K562 (cell line): ENCODE data around the gene PLXDC1. TPM values are rescaled to one million over a fixed set of nuclear protein-coding genes. Genes with fewer than 3 reads are reported as not detected.
A peak's percentile ranks its signal among the peaks of the same experiment; 100 is the strongest.

Source experiments
- ATAC-seq: fragments of 200-7000 bp; cut with Tn5 transposase; 3 replicates; pipeline ENCODE4 v1.9.1; 2020; ENCODE audit warnings: moderate library complexity
- BruUV-seq: library from RNA; stranded (reverse); fragments of 400-500 nt; replicated peaks from 2 replicates; lab custom pipeline; 2021; lab: Mats Ljungman, UMichigan
- CTCF ChIA-PET: fragments of 300-600 bp; formaldehyde crosslinking; extraction: SDS; loops from one replicate; lab custom pipeline; 2021; ENCODE audit warnings: low intra/inter-chr PET ratio; lab: Yijun Ruan, JAX
- POLR2A ChIA-PET: fragments of 300-600, 350-650 bp; sonication (Branson Sonifier 250); formaldehyde crosslinking; extraction: SDS; loops from one replicate; lab custom pipeline; 2021; ENCODE audit warnings: antibody characterized with exemption, inconsistent platforms; lab: Yijun Ruan, JAX
- DNase-seq, 4 experiments: peaks; one replicate each; pipeline versions ENCODE4 v3.0.0 to v3.0.0-alpha.2; 2011 to 2018; ENCODE audit warnings: low spot score in 3 of 4, mixed read lengths in 3 of 4; ENCODE audit errors: extremely low read depth in 1 of 4
- FAIRE-seq: peaks from 2 replicates; lab custom pipeline; 2011; peaks lifted over from hg19 to GRCh38; lab: Jason Lieb, UNC
- H2AFZ ChIP-seq: 2 replicates; pipeline ENCODE4 v1.6.0; 2011; ENCODE audit warnings: low read depth, low read length, control low read depth, inconsistent platforms
- H3K27ac ChIP-seq: fragments of 200-600 bp; 3 replicates; pipeline ENCODE4 v1.8.0; 2011; ENCODE audit warnings: low read depth, mild to moderate bottlenecking, control low read depth, inconsistent platforms, low read length, moderate library complexity, mixed read lengths; ENCODE audit errors: extremely low read depth
- H3K27me3 ChIP-seq, 2 experiments: fragments of 300-600 bp in 1 of 2; 2 replicates in 1 of 2; 3 replicates in 1 of 2; pipeline versions ENCODE4 v1.6.0 to v1.8.0; 2011; ENCODE audit warnings: inconsistent platforms in 2 of 2, low read length in 2 of 2, mild to moderate bottlenecking in 1 of 2, mixed read lengths in 1 of 2, moderate library complexity in 1 of 2; ENCODE audit not compliant: control insufficient read depth in 2 of 2, insufficient read depth in 2 of 2
- H3K36me3 ChIP-seq: fragments of 300-600 bp; 3 replicates; pipeline ENCODE4 v1.8.0; 2011; ENCODE audit warnings: mild to moderate bottlenecking, low read length, inconsistent platforms; ENCODE audit not compliant: control insufficient read depth, insufficient read depth
- H3K4me1 ChIP-seq, 2 experiments: fragments of 200-600 bp in 1 of 2; replicated peaks in 1 of 2; 2 replicates in 1 of 2; 3 replicates in 1 of 2; pipeline versions ENCODE4 v1.5.1 to v1.8.0; 2011; ENCODE audit warnings: inconsistent platforms in 2 of 2, low read length in 2 of 2, mild to moderate bottlenecking in 1 of 2, mixed read lengths in 1 of 2, moderate library complexity in 1 of 2; ENCODE audit not compliant: control insufficient read depth in 2 of 2, insufficient read depth in 2 of 2
- H3K4me2 ChIP-seq: 2 replicates; pipeline ENCODE4 v1.6.1; 2011; ENCODE audit warnings: low read length, control low read depth, inconsistent platforms, mixed read lengths; ENCODE audit not compliant: insufficient read depth
- H3K4me3 ChIP-seq: fragments of 200-600 bp; sonication (generic), shearing (Covaris generic); 2 replicates; pipeline ENCODE4 v1.5.1; 2016; ENCODE audit warnings: control low read depth, inconsistent platforms
- H3K79me2 ChIP-seq: fragments of 200-600 bp; 3 replicates; pipeline ENCODE4 v1.8.0; 2011; ENCODE audit warnings: low read length, inconsistent platforms; ENCODE audit not compliant: control insufficient read depth, insufficient read depth
- H3K9ac ChIP-seq, 2 experiments: 2 replicates each; pipeline versions ENCODE4 v1.6.0 to v1.6.1; 2011; ENCODE audit warnings: low read depth in 2 of 2, low read length in 2 of 2, control low read depth in 1 of 2, inconsistent platforms in 1 of 2, mild to moderate bottlenecking in 1 of 2, mixed read lengths in 1 of 2; ENCODE audit not compliant: insufficient read depth in 1 of 2
- H3K9me1 ChIP-seq: one replicate; pipeline ENCODE4 v1.6.0; 2011; ENCODE audit warnings: inconsistent platforms, mild to moderate bottlenecking, low read length, moderate library complexity; ENCODE audit not compliant: control insufficient read depth, insufficient read depth
- H3K9me3 ChIP-seq: replicated peaks from 2 replicates; pipeline ENCODE4 v1.5.1; 2011; ENCODE audit warnings: low read depth, low read length, inconsistent platforms; ENCODE audit not compliant: control insufficient read depth, insufficient read depth
- H4K20me1 ChIP-seq: replicated peaks from 2 replicates; pipeline ENCODE4 v1.6.1; 2011; ENCODE audit warnings: low read length, inconsistent platforms, mixed read lengths; ENCODE audit not compliant: control insufficient read depth, insufficient read depth
- CSDE1 ChIP-seq, 2 experiments: fragments of 450-650 bp; IDR thresholded peaks; 2 replicates each; pipeline ENCODE4 v1.6.1; 2016; ENCODE audit warnings: mild to moderate bottlenecking in 1 of 2
- HDAC3 ChIP-seq: fragments of 450-650 bp; IDR thresholded peaks from 2 replicates; pipeline ENCODE4 v1.6.1; 2018; ENCODE audit warnings: borderline replicate concordance, mild to moderate bottlenecking, moderate library complexity; ENCODE audit not compliant: partially characterized antibody
- PHF21A ChIP-seq: fragments of 450-650 bp; IDR thresholded peaks from 2 replicates; pipeline ENCODE4 v1.6.1; 2017; ENCODE audit warnings: low read depth, borderline replicate concordance
- TEAD2 ChIP-seq: fragments of 450-650 bp; IDR thresholded peaks from 2 replicates; pipeline ENCODE4 v1.6.1; 2016; ENCODE audit warnings: missing genetic modification characterization, control low read depth, missing compliant biosample characterization
- TFE3 ChIP-seq: fragments of 450-650 bp; formaldehyde crosslinking; IDR thresholded peaks from 2 replicates; pipeline ENCODE4 v1.4.0; 2020; ENCODE audit warnings: mild to moderate bottlenecking, mixed read lengths
- ZFP1 ChIP-seq: fragments of 450-650 bp; formaldehyde crosslinking; IDR thresholded peaks from 2 replicates; pipeline ENCODE4 v1.4.0; 2020; ENCODE audit warnings: mild to moderate bottlenecking, mixed read lengths
- ZNF407 ChIP-seq: fragments of 450-650 bp; IDR thresholded peaks from 2 replicates; pipeline ENCODE4 v1.6.1; 2016; ENCODE audit warnings: low read depth
- WGBS: fragments of 100-300 bp; shearing (Covaris generic); methylation state at CpG from one replicate; pipeline ENCODE4 v1.1.6; 2016; ENCODE audit warnings: low coverage, mixed read lengths; ENCODE audit not compliant: insufficient coverage; ENCODE audit errors: missing lambda C conversion rate; 5-methylcytosine and 5-hydroxymethylcytosine counted together
- in situ Hi-C: fragments of 300-500 bp; cut with MboI; formaldehyde crosslinking; loops from 4 replicates; pipeline ENCODE4 v1.15.0; 2018; ENCODE audit warnings: inconsistent platforms, mixed read lengths
- intact Hi-C: fragments of 100-400 bp; cut with micrococcal nuclease; formaldehyde crosslinking; loops from 2 replicates; pipeline ENCODE4 v1.14.2; 2022
- polyA plus RNA-seq, 8 experiments: library from polyadenylated mRNA; depleted of rRNA in 4 of 8; stranded (reverse) in 5 of 8; unstranded in 3 of 8; fragments of >200 nt; fragmentation: Nextera tagmentation in 2 of 8; fragmentation: Illumina TruSeq in 1 of 8; extraction: Ambion mirVana in 2 of 8; extraction: Trizol in 1 of 8; gene quantifications; 2 replicates each; pipeline versions ENCODE4 v1.2.1 to v1.2.3, GENCODE V29; 2011 to 2014; ENCODE audit warnings: inconsistent platforms in 1 of 8, missing spikeins in 1 of 8
- total RNA-seq, 7 experiments: library from RNA; depleted of rRNA in 6 of 7; stranded (reverse); fragments of >200 nt in 6 of 7; fragmentation: Illumina TruSeq in 2 of 7; extraction: Trizol in 2 of 7; gene quantifications; 2 replicates each; pipeline versions ENCODE4 v1.2.1 to v1.2.3, GENCODE V29; 2011 to 2021; ENCODE audit warnings: low replicate concordance in 1 of 7

Gene PLXDC1
- total and polyA plus RNA-seq, 9 of the 15 experiments (the other 6 are each of a cell fraction or from before 2014, with no cell fraction given): not detected

GRCh38 chr17:39081851-39082250, 69.6 kb downstream of the PLXDC1 start:
- POLR2A ChIA-PET: interaction anchor here (0.6 to 1.1 kb wide), 3 partner anchors 14 to 723 kb away, joined by 3 read pairs; no protein-coding TSS in a partner anchor
- H4K20me1 ChIP-seq: peaks cover 6% of the 10 kb centered on the region; the same call in 1 of the 2 replicates
- H3K4me2 ChIP-seq: no peak overlapping the region
- no peak overlapping the region for H2AFZ ChIP-seq
- 0 out of 5 replicates have a peak, but pooled peaks cover 0 to 4% of the 10 kb centered on the region in 2 experiments for H3K4me1 ChIP-seq
- CTCF ChIA-PET: no interaction called here
- H3K4me3 ChIP-seq: no peak overlapping the region
- no peaks in the 10 kb centered on the region for H3K36me3 ChIP-seq
- H3K27me3 ChIP-seq: peaks cover 23 to 74% of the 10 kb centered on the region in 2 experiments
- H3K27ac ChIP-seq: no peak overlapping the region
- TF ChIP-seq TEAD2 (no peak), TFE3 (CRISPR knock-in tag) (peak; percentile 10; the same call in 1 of the 2 replicates), ZNF407 (no peak), CSDE1 (IDR thresholded peaks at IDR 0.05) (no peak), HDAC3 (no peak), PHF21A (no peak), ZFP1 (CRISPR knock-in tag) (no peak)
- TF ChIP-seq, all 486 proteins: peak for 1
- no peaks in the 10 kb centered on the region for H3K9me3 ChIP-seq
- DNase-seq: no peak
- in situ Hi-C loops (no loop called here), intact Hi-C loops (no loop called here)
- H3K9me1 ChIP-seq: peaks cover 3% of the 10 kb centered on the region
- H3K79me2 ChIP-seq: no peaks in the 10 kb centered on the region
- BruUV-seq: no TSS peak
- no peak for FAIRE-seq
- ATAC-seq: no peak
- WGBS: 0% methylated on average over 1 of the region's 1 CpG
- H3K9ac ChIP-seq: no peak overlapping the region
